SK-N-SH (cell line): Measurements from ENCODE around the gene PIGN. TPM values are rescaled to one million over a fixed set of nuclear protein-coding genes. Genes with fewer than 3 reads are reported as not detected.

Source experiments
- CHD2 ChIP-seq: fragments of 150-350 bp; IDR thresholded peaks from 2 replicates; pipeline ENCODE4 v1.6.1; 2018; ENCODE audit warnings: low read length; ENCODE audit not compliant: partially characterized antibody
- ELF1 ChIP-seq: IDR thresholded peaks from 2 replicates; pipeline ENCODE4 v1.4.0; 2012
- EP300 ChIP-seq, 2 experiments: IDR thresholded peaks; 2 replicates each; pipeline versions ENCODE4 v1.4.0 to v1.6.1; 2012; ENCODE audit warnings: borderline replicate concordance in 1 of 2, low read depth in 1 of 2, low read length in 1 of 2
- EZH2phosphoT487 ChIP-seq: fragments of 200-600 bp; sonication (generic); IDR thresholded peaks from 2 replicates; pipeline ENCODE4 v1.6.1; 2017; ENCODE audit warnings: low read depth, mixed run types, mild to moderate bottlenecking, antibody characterized with exemption, moderate library complexity, borderline replicate concordance
- FOSL2 ChIP-seq: IDR thresholded peaks from 2 replicates; pipeline ENCODE4 v1.4.0; 2012; ENCODE audit warnings: low read depth, mild to moderate bottlenecking, moderate library complexity, borderline replicate concordance
- FOXJ3 ChIP-seq: sonication (generic); formaldehyde crosslinking; IDR thresholded peaks from 2 replicates; pipeline ENCODE4 v1.5.1; 2020; ENCODE audit warnings: mild to moderate bottlenecking, missing genetic modification reagents
- GATA2 ChIP-seq: sonication (generic); formaldehyde crosslinking; IDR thresholded peaks from 2 replicates; pipeline ENCODE4 v1.5.0; 2020; ENCODE audit warnings: mild to moderate bottlenecking, missing genetic modification reagents
- JUND ChIP-seq: IDR thresholded peaks from 2 replicates; pipeline ENCODE4 v1.4.0; 2012
- MEF2A ChIP-seq: IDR thresholded peaks from 2 replicates; pipeline ENCODE4 v1.4.0; 2012; ENCODE audit warnings: low read depth, borderline replicate concordance
- MXI1 ChIP-seq: IDR thresholded peaks from 2 replicates; pipeline ENCODE4 v1.6.1; 2012; ENCODE audit warnings: mild to moderate bottlenecking, low read depth, low read length, improper control_type of control experiment
- RAD21 ChIP-seq: IDR thresholded peaks from 2 replicates; pipeline ENCODE4 v1.6.1; 2012; ENCODE audit warnings: mild to moderate bottlenecking, low read length
- REST ChIP-seq: IDR thresholded peaks from 2 replicates; pipeline ENCODE4 v1.6.1; 2012; ENCODE audit warnings: mild to moderate bottlenecking, low read depth, low read length, moderate library complexity
- polyA plus RNA-seq, 3 experiments: library from polyadenylated mRNA; depleted of rRNA; stranded (reverse); fragments of >200 nt; gene quantifications; 2 replicates each; pipeline ENCODE4 v1.2.3, GENCODE V29; 2012
- TF ChIP-seq, protein P1 (sequence below): IDR thresholded peaks from 2 replicates; pipeline ENCODE4 v1.4.0; 2012; ENCODE audit warnings: low read depth, borderline replicate concordance
- TF ChIP-seq, protein P2 (sequence below): fragments of 200-600 bp; sonication (generic); IDR thresholded peaks from 2 replicates; pipeline ENCODE4 v1.6.1; 2017; ENCODE audit warnings: antibody characterized with exemption, mild to moderate bottlenecking, moderate library complexity
- TF ChIP-seq, protein P3 (sequence below): IDR thresholded peaks from 2 replicates; pipeline ENCODE4 v1.4.0; 2012; ENCODE audit warnings: low read depth, borderline replicate concordance

PIGN gene
- polyA plus RNA-seq, 1 of the 3 experiments (the other 2 are of a cell fraction) = 6.1 TPM

- no peak for TF ChIP-seq REST
- TF ChIP-seq CHD2 = no peak
- TF ChIP-seq ELF1 = 0 out of 2 replicates have a peak, but pooled peaks have one; percentile 38
- TF ChIP-seq MEF2A = peak; percentile 66; the same call in 1 of the 2 replicates
- no peak for TF ChIP-seq MXI1
- TF ChIP-seq, protein P1, sequence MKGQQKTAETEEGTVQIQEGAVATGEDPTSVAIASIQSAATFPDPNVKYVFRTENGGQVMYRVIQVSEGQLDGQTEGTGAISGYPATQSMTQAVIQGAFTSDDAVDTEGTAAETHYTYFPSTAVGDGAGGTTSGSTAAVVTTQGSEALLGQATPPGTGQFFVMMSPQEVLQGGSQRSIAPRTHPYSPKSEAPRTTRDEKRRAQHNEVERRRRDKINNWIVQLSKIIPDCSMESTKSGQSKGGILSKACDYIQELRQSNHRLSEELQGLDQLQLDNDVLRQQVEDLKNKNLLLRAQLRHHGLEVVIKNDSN = no peak
- TF ChIP-seq FOSL2 = peak; percentile 87
- TF ChIP-seq, protein P2, sequence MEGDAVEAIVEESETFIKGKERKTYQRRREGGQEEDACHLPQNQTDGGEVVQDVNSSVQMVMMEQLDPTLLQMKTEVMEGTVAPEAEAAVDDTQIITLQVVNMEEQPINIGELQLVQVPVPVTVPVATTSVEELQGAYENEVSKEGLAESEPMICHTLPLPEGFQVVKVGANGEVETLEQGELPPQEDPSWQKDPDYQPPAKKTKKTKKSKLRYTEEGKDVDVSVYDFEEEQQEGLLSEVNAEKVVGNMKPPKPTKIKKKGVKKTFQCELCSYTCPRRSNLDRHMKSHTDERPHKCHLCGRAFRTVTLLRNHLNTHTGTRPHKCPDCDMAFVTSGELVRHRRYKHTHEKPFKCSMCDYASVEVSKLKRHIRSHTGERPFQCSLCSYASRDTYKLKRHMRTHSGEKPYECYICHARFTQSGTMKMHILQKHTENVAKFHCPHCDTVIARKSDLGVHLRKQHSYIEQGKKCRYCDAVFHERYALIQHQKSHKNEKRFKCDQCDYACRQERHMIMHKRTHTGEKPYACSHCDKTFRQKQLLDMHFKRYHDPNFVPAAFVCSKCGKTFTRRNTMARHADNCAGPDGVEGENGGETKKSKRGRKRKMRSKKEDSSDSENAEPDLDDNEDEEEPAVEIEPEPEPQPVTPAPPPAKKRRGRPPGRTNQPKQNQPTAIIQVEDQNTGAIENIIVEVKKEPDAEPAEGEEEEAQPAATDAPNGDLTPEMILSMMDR = no peak
- TF ChIP-seq FOXJ3 (CRISPR knock-in tag) = no peak
- TF ChIP-seq, protein P3, sequence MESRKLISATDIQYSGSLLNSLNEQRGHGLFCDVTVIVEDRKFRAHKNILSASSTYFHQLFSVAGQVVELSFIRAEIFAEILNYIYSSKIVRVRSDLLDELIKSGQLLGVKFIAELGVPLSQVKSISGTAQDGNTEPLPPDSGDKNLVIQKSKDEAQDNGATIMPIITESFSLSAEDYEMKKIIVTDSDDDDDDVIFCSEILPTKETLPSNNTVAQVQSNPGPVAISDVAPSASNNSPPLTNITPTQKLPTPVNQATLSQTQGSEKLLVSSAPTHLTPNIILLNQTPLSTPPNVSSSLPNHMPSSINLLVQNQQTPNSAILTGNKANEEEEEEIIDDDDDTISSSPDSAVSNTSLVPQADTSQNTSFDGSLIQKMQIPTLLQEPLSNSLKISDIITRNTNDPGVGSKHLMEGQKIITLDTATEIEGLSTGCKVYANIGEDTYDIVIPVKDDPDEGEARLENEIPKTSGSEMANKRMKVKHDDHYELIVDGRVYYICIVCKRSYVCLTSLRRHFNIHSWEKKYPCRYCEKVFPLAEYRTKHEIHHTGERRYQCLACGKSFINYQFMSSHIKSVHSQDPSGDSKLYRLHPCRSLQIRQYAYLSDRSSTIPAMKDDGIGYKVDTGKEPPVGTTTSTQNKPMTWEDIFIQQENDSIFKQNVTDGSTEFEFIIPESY = 0 out of 2 replicates have a peak, but pooled peaks have one; percentile 20
- peak; percentile 88 for TF ChIP-seq JUND
- TF ChIP-seq EZH2phosphoT487 = no peak
- TF ChIP-seq EP300 (IDR thresholded peaks at IDR 0.05; ENCODE audit: borderline replicate concordance in 1 of 2, low read depth in 1 of 2, low read length in 1 of 2) = peak in 1 of 2 experiments; percentile 92; a peak in 2 of 4 replicates
- TF ChIP-seq RAD21 = no peak
- 0 out of 2 replicates have a peak, but pooled peaks have one; percentile 31 for TF ChIP-seq GATA2 (CRISPR knock-in tag)
These were observed 187.9 kb downstream of the PIGN start (continued) for GRCh38 chr18:61998957-61999356.
